ENCODE data around the gene SLC11A2. TPM values are rescaled to one million over a fixed set of nuclear protein-coding genes. Genes with fewer than 3 reads are reported as not detected.

SLC11A2 gene
- polyA plus RNA-seq, 1 of the 3 experiments (the other 2 are of a cell fraction) = 27.7 TPM

DNA sequence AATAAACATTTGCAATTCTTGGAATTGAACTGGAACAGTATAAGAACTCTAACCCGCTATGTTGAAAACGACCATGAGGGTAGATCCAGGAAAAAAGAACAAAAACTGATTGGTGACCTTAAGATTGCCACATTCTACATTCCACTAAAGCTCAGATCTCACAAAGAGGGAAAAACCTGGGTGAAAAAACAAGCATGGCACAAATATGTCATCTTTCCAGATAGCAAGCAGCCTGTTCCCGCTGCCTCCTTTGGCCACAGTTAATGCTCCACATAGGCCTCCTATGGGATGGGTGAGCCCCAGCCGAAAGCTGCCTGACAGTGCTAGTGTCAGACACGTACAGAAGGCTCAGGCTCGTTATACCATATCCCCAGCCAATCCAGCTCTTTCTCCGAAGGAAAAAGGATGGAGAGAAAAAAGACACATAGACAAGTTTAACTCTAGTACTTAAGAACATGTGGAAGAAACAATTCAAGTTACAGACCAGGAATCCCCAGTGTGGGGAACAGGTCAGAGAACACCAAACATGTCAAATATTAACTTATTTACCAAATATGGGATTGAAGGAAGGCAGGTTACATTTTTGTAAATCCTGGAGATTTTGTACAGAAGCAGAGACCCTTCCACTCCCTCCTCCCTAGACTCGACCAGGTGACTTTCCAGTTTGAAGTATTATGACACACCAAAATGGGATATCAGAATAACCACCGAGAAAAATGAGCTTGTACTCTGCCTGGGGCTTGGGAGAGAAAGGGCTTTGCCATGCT, 36.6 kb upstream of the SLC11A2 start:
- Histone ChIP-seq H3K9me2 (no peaks in the 10 kb centered on the region), H3K4me2 (no peak overlapping the region), H3K36me3 (replicated peaks in 1 of 2; ENCODE audit: control insufficient read depth in 1 of 2, insufficient read depth in 2 of 2, low read length in 1 of 2) (peaks cover 63 to 77% of the 10 kb centered on the region in 2 experiments), H3K4me1 (ENCODE audit: control insufficient read depth in 1 of 2, insufficient read depth in 2 of 2, low read depth in 1 of 2, low read length in 1 of 2) (no peaks in the 10 kb centered on the region), H3K79me2 (ENCODE audit: insufficient read depth) (no peaks in the 10 kb centered on the region), H3F3A (replicated peaks; ENCODE audit: insufficient read depth) (peaks cover 20% of the 10 kb centered on the region), H3K9me3 (no peaks in the 10 kb centered on the region), H3K27me3 (ENCODE audit: insufficient read depth) (no peaks in the 10 kb centered on the region), H3K9ac (no peak overlapping the region), H4K20me1 (ENCODE audit: insufficient read depth) (no peaks in the 10 kb centered on the region), H3K27ac (ENCODE audit: low read depth in 2 of 2, low read length in 1 of 2) (no peak overlapping the region), H3K4me3 (ENCODE audit: low read depth in 2 of 2, low read length in 1 of 2) (no peak overlapping the region), H2AFZ (ENCODE audit: low read depth) (no peak overlapping the region)
- no peak for DNase-seq
- ChIA-PET POLR2A (interaction anchor here (3.5 kb wide), 1 partner anchor 20 kb away, joined by 16 read pairs; the partner anchor contains the start of gene CSRNP2), CTCF (interaction anchor here (0.7 to 1.0 kb wide), 2 partner anchors 15 to 279 kb away, joined by 3 read pairs; no protein-coding TSS in a partner anchor)
- TF ChIP-seq NRF1 (IDR thresholded peaks at IDR 0.05; ENCODE audit: low read depth, low read length) (no peak), FOXM1 (IDR thresholded peaks at IDR 0.05; ENCODE audit: low read depth) (no peak), EP300 (IDR thresholded peaks at IDR 0.05; ENCODE audit: borderline replicate concordance in 1 of 2, low read depth in 1 of 2, low read length in 1 of 2) (no peak), EZH2phosphoT487 (IDR thresholded peaks at IDR 0.05; ENCODE audit: borderline replicate concordance, low read depth) (no peak), MEF2A (IDR thresholded peaks at IDR 0.05; ENCODE audit: borderline replicate concordance, low read depth) (no peak), YY1 (IDR thresholded peaks at IDR 0.05; ENCODE audit: low read depth) (no peak), POLR2AphosphoS5 (IDR thresholded peaks at IDR 0.05; ENCODE audit: low read depth, low read length) (no peak), TCF12 (IDR thresholded peaks at IDR 0.05) (no peak), MXI1 (IDR thresholded peaks at IDR 0.05; ENCODE audit: low read depth, low read length) (no peak), TAF1 (IDR thresholded peaks at IDR 0.05; ENCODE audit: borderline replicate concordance, low read depth, low read length) (no peak), FOSL2 (IDR thresholded peaks at IDR 0.05; ENCODE audit: borderline replicate concordance, low read depth) (no peak)
- TF ChIP-seq, protein P1, sequence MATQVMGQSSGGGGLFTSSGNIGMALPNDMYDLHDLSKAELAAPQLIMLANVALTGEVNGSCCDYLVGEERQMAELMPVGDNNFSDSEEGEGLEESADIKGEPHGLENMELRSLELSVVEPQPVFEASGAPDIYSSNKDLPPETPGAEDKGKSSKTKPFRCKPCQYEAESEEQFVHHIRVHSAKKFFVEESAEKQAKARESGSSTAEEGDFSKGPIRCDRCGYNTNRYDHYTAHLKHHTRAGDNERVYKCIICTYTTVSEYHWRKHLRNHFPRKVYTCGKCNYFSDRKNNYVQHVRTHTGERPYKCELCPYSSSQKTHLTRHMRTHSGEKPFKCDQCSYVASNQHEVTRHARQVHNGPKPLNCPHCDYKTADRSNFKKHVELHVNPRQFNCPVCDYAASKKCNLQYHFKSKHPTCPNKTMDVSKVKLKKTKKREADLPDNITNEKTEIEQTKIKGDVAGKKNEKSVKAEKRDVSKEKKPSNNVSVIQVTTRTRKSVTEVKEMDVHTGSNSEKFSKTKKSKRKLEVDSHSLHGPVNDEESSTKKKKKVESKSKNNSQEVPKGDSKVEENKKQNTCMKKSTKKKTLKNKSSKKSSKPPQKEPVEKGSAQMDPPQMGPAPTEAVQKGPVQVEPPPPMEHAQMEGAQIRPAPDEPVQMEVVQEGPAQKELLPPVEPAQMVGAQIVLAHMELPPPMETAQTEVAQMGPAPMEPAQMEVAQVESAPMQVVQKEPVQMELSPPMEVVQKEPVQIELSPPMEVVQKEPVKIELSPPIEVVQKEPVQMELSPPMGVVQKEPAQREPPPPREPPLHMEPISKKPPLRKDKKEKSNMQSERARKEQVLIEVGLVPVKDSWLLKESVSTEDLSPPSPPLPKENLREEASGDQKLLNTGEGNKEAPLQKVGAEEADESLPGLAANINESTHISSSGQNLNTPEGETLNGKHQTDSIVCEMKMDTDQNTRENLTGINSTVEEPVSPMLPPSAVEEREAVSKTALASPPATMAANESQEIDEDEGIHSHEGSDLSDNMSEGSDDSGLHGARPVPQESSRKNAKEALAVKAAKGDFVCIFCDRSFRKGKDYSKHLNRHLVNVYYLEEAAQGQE (IDR thresholded peaks at IDR 0.05; ENCODE audit: low read depth, low read length) = no peak
- TF ChIP-seq, protein P2, sequence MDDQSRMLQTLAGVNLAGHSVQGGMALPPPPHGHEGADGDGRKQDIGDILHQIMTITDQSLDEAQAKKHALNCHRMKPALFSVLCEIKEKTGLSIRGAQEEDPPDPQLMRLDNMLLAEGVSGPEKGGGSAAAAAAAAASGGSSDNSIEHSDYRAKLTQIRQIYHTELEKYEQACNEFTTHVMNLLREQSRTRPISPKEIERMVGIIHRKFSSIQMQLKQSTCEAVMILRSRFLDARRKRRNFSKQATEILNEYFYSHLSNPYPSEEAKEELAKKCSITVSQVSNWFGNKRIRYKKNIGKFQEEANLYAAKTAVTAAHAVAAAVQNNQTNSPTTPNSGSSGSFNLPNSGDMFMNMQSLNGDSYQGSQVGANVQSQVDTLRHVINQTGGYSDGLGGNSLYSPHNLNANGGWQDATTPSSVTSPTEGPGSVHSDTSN (IDR thresholded peaks at IDR 0.05) = no peak
- TF ChIP-seq, protein P3, sequence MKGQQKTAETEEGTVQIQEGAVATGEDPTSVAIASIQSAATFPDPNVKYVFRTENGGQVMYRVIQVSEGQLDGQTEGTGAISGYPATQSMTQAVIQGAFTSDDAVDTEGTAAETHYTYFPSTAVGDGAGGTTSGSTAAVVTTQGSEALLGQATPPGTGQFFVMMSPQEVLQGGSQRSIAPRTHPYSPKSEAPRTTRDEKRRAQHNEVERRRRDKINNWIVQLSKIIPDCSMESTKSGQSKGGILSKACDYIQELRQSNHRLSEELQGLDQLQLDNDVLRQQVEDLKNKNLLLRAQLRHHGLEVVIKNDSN (IDR thresholded peaks at IDR 0.05; ENCODE audit: borderline replicate concordance, low read depth) = no peak
- TF ChIP-seq, protein P4, sequence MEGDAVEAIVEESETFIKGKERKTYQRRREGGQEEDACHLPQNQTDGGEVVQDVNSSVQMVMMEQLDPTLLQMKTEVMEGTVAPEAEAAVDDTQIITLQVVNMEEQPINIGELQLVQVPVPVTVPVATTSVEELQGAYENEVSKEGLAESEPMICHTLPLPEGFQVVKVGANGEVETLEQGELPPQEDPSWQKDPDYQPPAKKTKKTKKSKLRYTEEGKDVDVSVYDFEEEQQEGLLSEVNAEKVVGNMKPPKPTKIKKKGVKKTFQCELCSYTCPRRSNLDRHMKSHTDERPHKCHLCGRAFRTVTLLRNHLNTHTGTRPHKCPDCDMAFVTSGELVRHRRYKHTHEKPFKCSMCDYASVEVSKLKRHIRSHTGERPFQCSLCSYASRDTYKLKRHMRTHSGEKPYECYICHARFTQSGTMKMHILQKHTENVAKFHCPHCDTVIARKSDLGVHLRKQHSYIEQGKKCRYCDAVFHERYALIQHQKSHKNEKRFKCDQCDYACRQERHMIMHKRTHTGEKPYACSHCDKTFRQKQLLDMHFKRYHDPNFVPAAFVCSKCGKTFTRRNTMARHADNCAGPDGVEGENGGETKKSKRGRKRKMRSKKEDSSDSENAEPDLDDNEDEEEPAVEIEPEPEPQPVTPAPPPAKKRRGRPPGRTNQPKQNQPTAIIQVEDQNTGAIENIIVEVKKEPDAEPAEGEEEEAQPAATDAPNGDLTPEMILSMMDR (IDR thresholded peaks at IDR 0.05) = no peak
- WGBS (ENCODE audit: low lambda C conversion rate) = 91% methylated on average over 9 of the region's 9 CpGs
